Measurements from ENCODE around the gene ORMDL2. TPM values are rescaled to one million over a fixed set of nuclear protein-coding genes. Genes with fewer than 3 reads are reported as not detected.

ORMDL2 gene
- total RNA-seq = 15.7 TPM
- long read RNA-seq, transcript ORMDL2-201 (4 exons, 2,141 nt) = major isoform, 6 of 9 reads
- long read RNA-seq, partial matches to known transcripts = 3 of 9 reads
- long read RNA-seq, other reads (novel, unspliced or antisense) = 0 of 9 reads

- intact Hi-C loops (cut with micrococcal nuclease) = no loop called here
- ATAC-seq (peak; percentile 98), DNase-seq (peak; percentile 96)
Measured at GRCh38 chr12:55817345-55818139, at the start of gene ORMDL2, which contains the start of gene SARNP. TSS of gene ORMDL2 (plus strand) at chr12:55818041. CDS start at chr12:55819000, 959 bp downstream. TSS of gene SARNP (minus strand) at chr12:55817724. CDS start at chr12:55817701, 23 bp downstream.

- no peak for ATAC-seq
- no peak for DNase-seq
- intact Hi-C loops (cut with micrococcal nuclease) = no loop called here
Measured at GRCh38 chr12:55771736-55772135, 46.1 kb upstream of the ORMDL2 start.

GRCh38 chr12:55777856-55778255 is 40.0 kb upstream of the ORMDL2 start:
- intact Hi-C loops (cut with micrococcal nuclease) = no loop called here
- ATAC-seq = no peak
- no peak for DNase-seq

- DNase-seq = no peak
- intact Hi-C loops (cut with micrococcal nuclease) = no loop called here
- ATAC-seq = no peak
Measured at GRCh38 chr12:55780685-55781084, 37.2 kb upstream of the ORMDL2 start.

- DNase-seq (no peak), ATAC-seq (no peak)
- intact Hi-C loops (cut with micrococcal nuclease) = no loop called here
Measured at GRCh38 chr12:55788546-55788945, 29.3 kb upstream of the ORMDL2 start.

GRCh38 chr12:55789171-55789570 is 28.7 kb upstream of the ORMDL2 start:
- no peak for DNase-seq
- intact Hi-C loops (cut with micrococcal nuclease) = no loop called here
- no peak for ATAC-seq

GRCh38 chr12:55789893-55790292 is 27.9 kb upstream of the ORMDL2 start:
- intact Hi-C loops (cut with micrococcal nuclease) = no loop called here
- ATAC-seq = no peak
- no peak for DNase-seq

GRCh38 chr12:55795950-55796349 is 21.9 kb upstream of the ORMDL2 start:
- DNase-seq (no peak), ATAC-seq (no peak)
- intact Hi-C loops (cut with micrococcal nuclease) = no loop called here

GRCh38 chr12:55797068-55797467 is 20.8 kb upstream of the ORMDL2 start:
- no peak for DNase-seq
- intact Hi-C loops (cut with micrococcal nuclease) = no loop called here
- peak; percentile 39 for ATAC-seq

GRCh38 chr12:55797550-55797949 is 20.3 kb upstream of the ORMDL2 start:
- no peak for DNase-seq
- no peak for ATAC-seq
- intact Hi-C loops (cut with micrococcal nuclease) = no loop called here

GRCh38 chr12:55806982-55807381 is 10.9 kb upstream of the ORMDL2 start:
- DNase-seq (no peak), ATAC-seq (no peak)
- intact Hi-C loops (cut with micrococcal nuclease) = no loop called here

GRCh38 chr12:55809274-55809673 is 8.6 kb upstream of the ORMDL2 start:
- ATAC-seq (no peak), DNase-seq (no peak)
- intact Hi-C loops (cut with micrococcal nuclease) = no loop called here

GRCh38 chr12:55812088-55812487 is 5.8 kb upstream of the ORMDL2 start:
- intact Hi-C loops (cut with micrococcal nuclease) = no loop called here
- ATAC-seq (no peak), DNase-seq (no peak)

GRCh38 chr12:55814257-55814656 is 3.6 kb upstream of the ORMDL2 start:
- DNase-seq (no peak), ATAC-seq (no peak)
- intact Hi-C loops (cut with micrococcal nuclease) = no loop called here

GRCh38 chr12:55815473-55815872 is 2.4 kb upstream of the ORMDL2 start:
- ATAC-seq (no peak), DNase-seq (no peak)
- intact Hi-C loops (cut with micrococcal nuclease) = no loop called here

GRCh38 chr12:55816881-55817344 is 928 bp upstream of the ORMDL2 start:
- intact Hi-C loops (cut with micrococcal nuclease) = no loop called here
- DNase-seq = no peak

GRCh38 chr12:55818140-55818728 is 393 bp downstream of the ORMDL2 start:
- no peak for DNase-seq
- intact Hi-C loops (cut with micrococcal nuclease) = no loop called here
- ATAC-seq = peak; percentile 61

More at GRCh38 chr12:55816881-55817344, 928 bp upstream of the ORMDL2 start:
- ATAC-seq = no peak

- intact Hi-C loops (cut with micrococcal nuclease) = no loop called here
- DNase-seq (no peak), ATAC-seq (no peak)
Measured at GRCh38 chr12:55818886-55819285, 1.0 kb downstream of the ORMDL2 start.

GRCh38 chr12:55820679-55821078 is 2.8 kb downstream of the ORMDL2 start:
- no peak for DNase-seq
- no peak for ATAC-seq
- intact Hi-C loops (cut with micrococcal nuclease) = loop anchor here (10.0 kb wide), 1 partner anchor 104 kb away; the partner anchor contains the start of gene PYM1

- intact Hi-C loops (cut with micrococcal nuclease) = loop anchor here (10.0 kb wide), 1 partner anchor 103 kb away; the partner anchor contains the start of gene PYM1
- no peak for ATAC-seq
Measured at GRCh38 chr12:55822228-55822627, 4.4 kb downstream of the ORMDL2 start.

More at GRCh38 chr12:55822228-55822627, 4.4 kb downstream of the ORMDL2 start:
- DNase-seq = no peak
